K562 (cell line): ENCODE results near the gene HSPE1. TPM values are rescaled to one million over a fixed set of nuclear protein-coding genes. Genes with fewer than 3 reads are reported as not detected.

Experiments
- ATAC-seq: fragments of 200-7000 bp; cut with Tn5 transposase; 3 replicates; pipeline ENCODE4 v1.9.1; 2020; ENCODE audit warnings: moderate library complexity
- BruUV-seq: library from RNA; stranded (reverse); fragments of 400-500 nt; replicated peaks from 2 replicates; lab custom pipeline; 2021; lab: Mats Ljungman, UMichigan
- CTCF ChIA-PET: fragments of 300-600 bp; formaldehyde crosslinking; extraction: SDS; loops from one replicate; lab custom pipeline; 2021; ENCODE audit warnings: low intra/inter-chr PET ratio; lab: Yijun Ruan, JAX
- POLR2A ChIA-PET: fragments of 300-600, 350-650 bp; sonication (Branson Sonifier 250); formaldehyde crosslinking; extraction: SDS; loops from one replicate; lab custom pipeline; 2021; ENCODE audit warnings: antibody characterized with exemption, inconsistent platforms; lab: Yijun Ruan, JAX
- DNase-seq, 4 experiments: peaks; one replicate each; pipeline versions ENCODE4 v3.0.0 to v3.0.0-alpha.2; 2011 to 2018; ENCODE audit warnings: low spot score in 3 of 4, mixed read lengths in 3 of 4; ENCODE audit errors: extremely low read depth in 1 of 4
- FAIRE-seq: peaks from 2 replicates; lab custom pipeline; 2011; peaks lifted over from hg19 to GRCh38; lab: Jason Lieb, UNC
- H2AFZ ChIP-seq: 2 replicates; pipeline ENCODE4 v1.6.0; 2011; ENCODE audit warnings: low read depth, low read length, control low read depth, inconsistent platforms
- H3K27ac ChIP-seq: fragments of 200-600 bp; 3 replicates; pipeline ENCODE4 v1.8.0; 2011; ENCODE audit warnings: low read depth, mild to moderate bottlenecking, control low read depth, inconsistent platforms, low read length, moderate library complexity, mixed read lengths; ENCODE audit errors: extremely low read depth
- H3K27me3 ChIP-seq, 2 experiments: fragments of 300-600 bp in 1 of 2; 2 replicates in 1 of 2; 3 replicates in 1 of 2; pipeline versions ENCODE4 v1.6.0 to v1.8.0; 2011; ENCODE audit warnings: inconsistent platforms in 2 of 2, low read length in 2 of 2, mild to moderate bottlenecking in 1 of 2, mixed read lengths in 1 of 2, moderate library complexity in 1 of 2; ENCODE audit not compliant: control insufficient read depth in 2 of 2, insufficient read depth in 2 of 2
- H3K36me3 ChIP-seq: fragments of 300-600 bp; 3 replicates; pipeline ENCODE4 v1.8.0; 2011; ENCODE audit warnings: mild to moderate bottlenecking, low read length, inconsistent platforms; ENCODE audit not compliant: control insufficient read depth, insufficient read depth
- H3K4me1 ChIP-seq, 2 experiments: fragments of 200-600 bp in 1 of 2; replicated peaks in 1 of 2; 2 replicates in 1 of 2; 3 replicates in 1 of 2; pipeline versions ENCODE4 v1.5.1 to v1.8.0; 2011; ENCODE audit warnings: inconsistent platforms in 2 of 2, low read length in 2 of 2, mild to moderate bottlenecking in 1 of 2, mixed read lengths in 1 of 2, moderate library complexity in 1 of 2; ENCODE audit not compliant: control insufficient read depth in 2 of 2, insufficient read depth in 2 of 2
- H3K4me2 ChIP-seq: 2 replicates; pipeline ENCODE4 v1.6.1; 2011; ENCODE audit warnings: low read length, control low read depth, inconsistent platforms, mixed read lengths; ENCODE audit not compliant: insufficient read depth
- H3K4me3 ChIP-seq: fragments of 200-600 bp; sonication (generic), shearing (Covaris generic); 2 replicates; pipeline ENCODE4 v1.5.1; 2016; ENCODE audit warnings: control low read depth, inconsistent platforms
- H3K79me2 ChIP-seq: fragments of 200-600 bp; 3 replicates; pipeline ENCODE4 v1.8.0; 2011; ENCODE audit warnings: low read length, inconsistent platforms; ENCODE audit not compliant: control insufficient read depth, insufficient read depth
- H3K9ac ChIP-seq, 2 experiments: 2 replicates each; pipeline versions ENCODE4 v1.6.0 to v1.6.1; 2011; ENCODE audit warnings: low read depth in 2 of 2, low read length in 2 of 2, control low read depth in 1 of 2, inconsistent platforms in 1 of 2, mild to moderate bottlenecking in 1 of 2, mixed read lengths in 1 of 2; ENCODE audit not compliant: insufficient read depth in 1 of 2
- H3K9me1 ChIP-seq: one replicate; pipeline ENCODE4 v1.6.0; 2011; ENCODE audit warnings: inconsistent platforms, mild to moderate bottlenecking, low read length, moderate library complexity; ENCODE audit not compliant: control insufficient read depth, insufficient read depth
- H3K9me3 ChIP-seq: replicated peaks from 2 replicates; pipeline ENCODE4 v1.5.1; 2011; ENCODE audit warnings: low read depth, low read length, inconsistent platforms; ENCODE audit not compliant: control insufficient read depth, insufficient read depth
- H4K20me1 ChIP-seq: replicated peaks from 2 replicates; pipeline ENCODE4 v1.6.1; 2011; ENCODE audit warnings: low read length, inconsistent platforms, mixed read lengths; ENCODE audit not compliant: control insufficient read depth, insufficient read depth
- CHCHD3 ChIP-seq: fragments of 250-450 bp; sonication (Bioruptor Pico); IDR thresholded peaks from 2 replicates; pipeline ENCODE4 v2.1.2; 2022; ENCODE audit warnings: mild to moderate bottlenecking
- HSF4 ChIP-seq: fragments of 250-450 bp; sonication (Bioruptor Pico); IDR thresholded peaks from 2 replicates; pipeline ENCODE4 v2.1.2; 2022; ENCODE audit warnings: mild to moderate bottlenecking, moderate library complexity, borderline replicate concordance
- MED1 ChIP-seq: sonication (generic); formaldehyde crosslinking; IDR thresholded peaks from 2 replicates; pipeline ENCODE4 v1.8.1; 2023; ENCODE audit warnings: missing genetic modification reagents, borderline replicate concordance
- NR2C1 ChIP-seq, 2 experiments: fragments of 450-650 bp; IDR thresholded peaks; 2 replicates each; pipeline ENCODE4 v1.6.1; 2017; ENCODE audit warnings: mild to moderate bottlenecking in 2 of 2, antibody characterized with exemption in 1 of 2, inconsistent platforms in 1 of 2, missing compliant biosample characterization in 1 of 2, missing genetic modification characterization in 1 of 2
- RUNX1 ChIP-seq: sonication (generic); IDR thresholded peaks from 2 replicates; pipeline ENCODE4 v1.6.1; 2016; ENCODE audit warnings: antibody characterized with exemption, low read depth
- SMAD3 ChIP-seq: fragments of 450-650 bp; formaldehyde crosslinking; conservative IDR thresholded peaks from 2 replicates; pipeline ENCODE4 v1.4.0; 2020; ENCODE audit warnings: mild to moderate bottlenecking
- ZBTB1 ChIP-seq: sonication (generic); formaldehyde crosslinking; IDR thresholded peaks from 2 replicates; pipeline ENCODE4 v1.8.1; 2023; ENCODE audit warnings: missing genetic modification reagents, low read depth, mild to moderate bottlenecking, borderline replicate concordance
- ZNF12 ChIP-seq: sonication (generic); formaldehyde crosslinking; IDR thresholded peaks from 2 replicates; pipeline ENCODE4 v1.4.0; 2020; ENCODE audit warnings: mild to moderate bottlenecking, missing genetic modification reagents
- ZNF121 ChIP-seq: sonication (generic); formaldehyde crosslinking; conservative IDR thresholded peaks from 2 replicates; pipeline ENCODE4 v1.8.0; 2022; ENCODE audit warnings: missing genetic modification reagents
- ZNF146 ChIP-seq: IDR thresholded peaks from one replicate; pipeline ENCODE4 v1.6.1; 2018; ENCODE audit warnings: missing compliant biosample characterization; ENCODE audit not compliant: unreplicated experiment
- ZNF699 ChIP-seq: fragments of 250-450 bp; sonication (Bioruptor Pico); IDR thresholded peaks from 2 replicates; pipeline ENCODE4 v1.8.0; 2021; ENCODE audit warnings: mild to moderate bottlenecking, moderate library complexity; ENCODE audit not compliant: insufficient replicate concordance
- WGBS: fragments of 100-300 bp; shearing (Covaris generic); methylation state at CpG from one replicate; pipeline ENCODE4 v1.1.6; 2016; ENCODE audit warnings: low coverage, mixed read lengths; ENCODE audit not compliant: insufficient coverage; ENCODE audit errors: missing lambda C conversion rate; 5-methylcytosine and 5-hydroxymethylcytosine counted together
- in situ Hi-C: fragments of 300-500 bp; cut with MboI; formaldehyde crosslinking; loops from 4 replicates; pipeline ENCODE4 v1.15.0; 2018; ENCODE audit warnings: inconsistent platforms, mixed read lengths
- intact Hi-C: fragments of 100-400 bp; cut with micrococcal nuclease; formaldehyde crosslinking; loops from 2 replicates; pipeline ENCODE4 v1.14.2; 2022
- polyA plus RNA-seq, 8 experiments: library from polyadenylated mRNA; depleted of rRNA in 4 of 8; stranded (reverse) in 5 of 8; unstranded in 3 of 8; fragments of >200 nt; fragmentation: Nextera tagmentation in 2 of 8; fragmentation: Illumina TruSeq in 1 of 8; extraction: Ambion mirVana in 2 of 8; extraction: Trizol in 1 of 8; gene quantifications; 2 replicates each; pipeline versions ENCODE4 v1.2.1 to v1.2.3, GENCODE V29; 2011 to 2014; ENCODE audit warnings: inconsistent platforms in 1 of 8, missing spikeins in 1 of 8
- total RNA-seq, 7 experiments: library from RNA; depleted of rRNA in 6 of 7; stranded (reverse); fragments of >200 nt in 6 of 7; fragmentation: Illumina TruSeq in 2 of 7; extraction: Trizol in 2 of 7; gene quantifications; 2 replicates each; pipeline versions ENCODE4 v1.2.1 to v1.2.3, GENCODE V29; 2011 to 2021; ENCODE audit warnings: low replicate concordance in 1 of 7
- TF ChIP-seq, protein P1 (sequence below): fragments of 250-450 bp; sonication (Bioruptor Pico); IDR thresholded peaks from 2 replicates; pipeline ENCODE4 v1.8.0; 2022; ENCODE audit warnings: inconsistent platforms
- TF ChIP-seq, protein P2 (sequence below): fragments of 200-800 bp; sonication (Bioruptor generic); IDR thresholded peaks from 2 replicates; pipeline ENCODE4 v1.6.1; 2017; ENCODE audit warnings: missing genetic modification characterization, missing compliant biosample characterization
- TF ChIP-seq, protein P3 (sequence below): fragments of 450-650 bp; formaldehyde crosslinking; IDR thresholded peaks from 2 replicates; pipeline ENCODE4 v1.4.0; 2020; ENCODE audit warnings: mild to moderate bottlenecking, moderate library complexity
- TF ChIP-seq, protein P4 (sequence below): fragments of 450-650 bp; conservative IDR thresholded peaks from 2 replicates; pipeline ENCODE4 v1.6.1; 2016; ENCODE audit warnings: missing genetic modification characterization, low read depth, mild to moderate bottlenecking, control low read depth, missing compliant biosample characterization

The HSPE1 gene
- total and polyA plus RNA-seq, 9 of the 15 experiments (the other 6 are each of a cell fraction or from before 2014, with no cell fraction given), result 223 to 1,007 (median 612) TPM

DNA sequence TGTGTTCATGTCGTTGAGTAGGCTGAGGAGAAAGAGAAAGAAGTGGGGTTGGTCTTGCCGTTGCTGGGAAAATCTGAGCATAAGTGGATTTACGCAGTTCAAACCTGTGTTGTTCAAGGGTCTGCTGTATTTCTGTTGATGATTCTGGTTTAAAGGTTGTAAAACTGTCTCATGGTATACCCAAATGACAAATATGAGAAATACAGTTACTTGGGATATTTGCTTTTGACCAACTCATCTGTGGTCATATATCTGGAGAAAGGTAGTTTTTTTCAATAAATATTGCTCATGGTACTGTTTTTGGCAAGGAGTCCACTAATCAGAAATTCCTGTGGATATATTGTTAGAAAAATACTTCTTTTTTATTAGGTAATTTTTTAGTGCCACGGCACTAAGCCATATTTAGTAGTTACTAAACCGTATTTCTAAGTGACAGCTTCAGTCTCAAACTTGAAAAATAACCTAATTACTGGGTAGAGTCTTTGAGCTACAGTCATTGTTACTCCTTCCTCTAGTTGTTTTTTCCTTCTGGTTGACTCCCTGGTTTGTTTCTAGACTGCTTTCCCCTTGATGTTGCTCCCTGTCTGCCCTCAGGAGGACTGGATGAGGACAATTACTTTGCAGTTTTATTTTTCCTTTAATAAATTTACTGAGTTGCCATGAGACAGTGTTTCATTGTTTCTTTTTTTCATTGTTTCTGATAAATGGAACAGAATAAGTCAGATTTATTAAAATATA, 47.2 kb downstream of the HSPE1 start (continued):
- TF ChIP-seq NR2C1 (IDR thresholded peaks at IDR 0.05) (no peak), NR2C1 (tag; IDR thresholded peaks at IDR 0.05) (no peak), MED1 (CRISPR knock-in tag) (no peak)
- TF ChIP-seq, protein P1, sequence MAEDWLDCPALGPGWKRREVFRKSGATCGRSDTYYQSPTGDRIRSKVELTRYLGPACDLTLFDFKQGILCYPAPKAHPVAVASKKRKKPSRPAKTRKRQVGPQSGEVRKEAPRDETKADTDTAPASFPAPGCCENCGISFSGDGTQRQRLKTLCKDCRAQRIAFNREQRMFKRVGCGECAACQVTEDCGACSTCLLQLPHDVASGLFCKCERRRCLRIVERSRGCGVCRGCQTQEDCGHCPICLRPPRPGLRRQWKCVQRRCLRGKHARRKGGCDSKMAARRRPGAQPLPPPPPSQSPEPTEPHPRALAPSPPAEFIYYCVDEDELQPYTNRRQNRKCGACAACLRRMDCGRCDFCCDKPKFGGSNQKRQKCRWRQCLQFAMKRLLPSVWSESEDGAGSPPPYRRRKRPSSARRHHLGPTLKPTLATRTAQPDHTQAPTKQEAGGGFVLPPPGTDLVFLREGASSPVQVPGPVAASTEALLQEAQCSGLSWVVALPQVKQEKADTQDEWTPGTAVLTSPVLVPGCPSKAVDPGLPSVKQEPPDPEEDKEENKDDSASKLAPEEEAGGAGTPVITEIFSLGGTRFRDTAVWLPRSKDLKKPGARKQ, result no peak

DNA sequence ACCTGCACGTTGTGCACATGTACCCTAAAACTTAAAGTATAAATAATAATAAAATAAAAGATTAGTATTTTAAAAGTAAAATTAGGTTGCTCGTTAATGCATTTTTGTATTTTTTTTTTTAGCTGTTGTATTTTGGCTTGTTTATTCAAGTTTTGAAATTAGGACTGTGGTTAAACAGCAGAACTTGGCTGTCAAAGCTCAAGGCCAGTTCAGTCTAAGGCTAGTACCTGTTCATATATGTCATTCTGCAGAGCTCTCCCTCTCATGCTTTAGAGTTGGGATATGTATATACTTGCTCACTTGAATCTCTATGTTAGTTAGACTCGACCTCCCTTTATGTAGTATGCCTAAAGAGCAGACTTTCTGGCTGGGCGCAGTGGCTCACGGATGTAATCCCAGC, 48.4 kb downstream of the HSPE1 start:
- in situ Hi-C loops, result no loop called here
- CTCF ChIA-PET, result no interaction called here
- BruUV-seq, result no TSS peak
- TF ChIP-seq, protein P2, sequence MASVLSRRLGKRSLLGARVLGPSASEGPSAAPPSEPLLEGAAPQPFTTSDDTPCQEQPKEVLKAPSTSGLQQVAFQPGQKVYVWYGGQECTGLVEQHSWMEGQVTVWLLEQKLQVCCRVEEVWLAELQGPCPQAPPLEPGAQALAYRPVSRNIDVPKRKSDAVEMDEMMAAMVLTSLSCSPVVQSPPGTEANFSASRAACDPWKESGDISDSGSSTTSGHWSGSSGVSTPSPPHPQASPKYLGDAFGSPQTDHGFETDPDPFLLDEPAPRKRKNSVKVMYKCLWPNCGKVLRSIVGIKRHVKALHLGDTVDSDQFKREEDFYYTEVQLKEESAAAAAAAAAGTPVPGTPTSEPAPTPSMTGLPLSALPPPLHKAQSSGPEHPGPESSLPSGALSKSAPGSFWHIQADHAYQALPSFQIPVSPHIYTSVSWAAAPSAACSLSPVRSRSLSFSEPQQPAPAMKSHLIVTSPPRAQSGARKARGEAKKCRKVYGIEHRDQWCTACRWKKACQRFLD (CRISPR knock-in tag), result no peak
- no peak for TF ChIP-seq ZNF146 (CRISPR knock-in tag)
- TF ChIP-seq ZNF12 (CRISPR knock-in tag), result no peak
- TF ChIP-seq SMAD3, result no peak
- no peak for TF ChIP-seq ZNF121 (CRISPR knock-in tag)
- TF ChIP-seq ZNF699, result no peak
- no peak for TF ChIP-seq CHCHD3
- TF ChIP-seq, protein P3, sequence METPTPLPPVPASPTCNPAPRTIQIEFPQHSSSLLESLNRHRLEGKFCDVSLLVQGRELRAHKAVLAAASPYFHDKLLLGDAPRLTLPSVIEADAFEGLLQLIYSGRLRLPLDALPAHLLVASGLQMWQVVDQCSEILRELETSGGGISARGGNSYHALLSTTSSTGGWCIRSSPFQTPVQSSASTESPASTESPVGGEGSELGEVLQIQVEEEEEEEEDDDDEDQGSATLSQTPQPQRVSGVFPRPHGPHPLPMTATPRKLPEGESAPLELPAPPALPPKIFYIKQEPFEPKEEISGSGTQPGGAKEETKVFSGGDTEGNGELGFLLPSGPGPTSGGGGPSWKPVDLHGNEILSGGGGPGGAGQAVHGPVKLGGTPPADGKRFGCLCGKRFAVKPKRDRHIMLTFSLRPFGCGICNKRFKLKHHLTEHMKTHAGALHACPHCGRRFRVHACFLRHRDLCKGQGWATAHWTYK (CRISPR knock-in tag), result no peak
- TF ChIP-seq, protein P4, sequence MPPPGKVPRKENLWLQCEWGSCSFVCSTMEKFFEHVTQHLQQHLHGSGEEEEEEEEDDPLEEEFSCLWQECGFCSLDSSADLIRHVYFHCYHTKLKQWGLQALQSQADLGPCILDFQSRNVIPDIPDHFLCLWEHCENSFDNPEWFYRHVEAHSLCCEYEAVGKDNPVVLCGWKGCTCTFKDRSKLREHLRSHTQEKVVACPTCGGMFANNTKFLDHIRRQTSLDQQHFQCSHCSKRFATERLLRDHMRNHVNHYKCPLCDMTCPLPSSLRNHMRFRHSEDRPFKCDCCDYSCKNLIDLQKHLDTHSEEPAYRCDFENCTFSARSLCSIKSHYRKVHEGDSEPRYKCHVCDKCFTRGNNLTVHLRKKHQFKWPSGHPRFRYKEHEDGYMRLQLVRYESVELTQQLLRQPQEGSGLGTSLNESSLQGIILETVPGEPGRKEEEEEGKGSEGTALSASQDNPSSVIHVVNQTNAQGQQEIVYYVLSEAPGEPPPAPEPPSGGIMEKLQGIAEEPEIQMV (tag), result no peak
- no peak for TF ChIP-seq ZBTB1 (CRISPR knock-in tag)
- no peak for TF ChIP-seq RUNX1
- TF ChIP-seq HSF4, result no peak

More for the DNA sequence above, 48.4 kb downstream of the HSPE1 start:
- POLR2A ChIA-PET, result no interaction called here
- no peak overlapping the region for H3K4me3 ChIP-seq
- no peaks in the 10 kb centered on the region for H3K79me2 ChIP-seq
- WGBS, result 79% methylated on average over 5 of the region's 5 CpGs
- H3K27me3 ChIP-seq, result no peaks in the 10 kb centered on the region
- H3K4me1 ChIP-seq, result no peaks in the 10 kb centered on the region
- H3K27ac ChIP-seq, result no peak overlapping the region
- no peak overlapping the region for H3K4me2 ChIP-seq
- FAIRE-seq (no peak), DNase-seq (no peak), ATAC-seq (no peak)
- H3K9me1 ChIP-seq, result no peaks in the 10 kb centered on the region
- H3K36me3 ChIP-seq, result peaks cover 34% of the 10 kb centered on the region
- no peaks in the 10 kb centered on the region for H4K20me1 ChIP-seq
- H3K9ac ChIP-seq, result no peak overlapping the region
- no peaks in the 10 kb centered on the region for H3K9me3 ChIP-seq
- intact Hi-C loops, result no loop called here
- no peak overlapping the region for H2AFZ ChIP-seq
